Left forelimb (tissue), 1 donor: ENCODE results near the gene ELFN2.

Source experiments
- DNase-seq: peaks from one replicate; pipeline ENCODE4 v3.0.0-alpha.2; 2018; ENCODE audit warnings: low spot score

Gene ELFN2

GRCh38 chr22:37427711-37428635 is 694 bp upstream of the ELFN2 start:
- DNase-seq, result no peak

GRCh38 chr22:37426706-37427134 is 559 bp downstream of the ELFN2 start:
- DNase-seq, result no peak

- no peak for DNase-seq
Measured at GRCh38 chr22:37425800-37426705, 1.2 kb downstream of the ELFN2 start.

- no peak for DNase-seq
Measured at GRCh38 chr22:37425369-37425768, 1.9 kb downstream of the ELFN2 start.

GRCh38 chr22:37423283-37423682 is 4.0 kb downstream of the ELFN2 start:
- DNase-seq, result no peak

- no peak for DNase-seq
Measured at GRCh38 chr22:37421468-37421877, 5.8 kb downstream of the ELFN2 start.

- no peak for DNase-seq
Measured at GRCh38 chr22:37420686-37421467, 6.4 kb downstream of the ELFN2 start.

GRCh38 chr22:37419969-37420685 is 7.2 kb downstream of the ELFN2 start:
- DNase-seq, result no peak

- no peak for DNase-seq
Measured at GRCh38 chr22:37419370-37419968, 7.8 kb downstream of the ELFN2 start.

- no peak for DNase-seq
Measured at GRCh38 chr22:37418627-37419369, 8.5 kb downstream of the ELFN2 start.

GRCh38 chr22:37417677-37418348 is 9.5 kb downstream of the ELFN2 start:
- no peak for DNase-seq

GRCh38 chr22:37417264-37417663 is 10.0 kb downstream of the ELFN2 start:
- DNase-seq, result no peak

GRCh38 chr22:37416827-37417226 is 10.5 kb downstream of the ELFN2 start:
- no peak for DNase-seq

GRCh38 chr22:37416389-37416788 is 10.9 kb downstream of the ELFN2 start:
- DNase-seq, result no peak

- no peak for DNase-seq
Measured at GRCh38 chr22:37415210-37415609, 12.1 kb downstream of the ELFN2 start.

GRCh38 chr22:37414288-37414687 is 13.0 kb downstream of the ELFN2 start:
- DNase-seq, result no peak

- DNase-seq, result no peak
Measured at GRCh38 chr22:37413546-37413945, 13.7 kb downstream of the ELFN2 start.

GRCh38 chr22:37412495-37413250 is 14.6 kb downstream of the ELFN2 start:
- no peak for DNase-seq

GRCh38 chr22:37411655-37412054 is 15.6 kb downstream of the ELFN2 start:
- no peak for DNase-seq
